Duodenal mucosa (tissue), 2 donors: ENCODE data around the gene AACS.
"Not testable (repeated sequence)": the region's sequence is repeated elsewhere in the genome, so short reads cannot be mapped to it uniquely, and the experiment has no call there.

Source experiments
- H3K27ac ChIP-seq: one replicate; pipeline ENCODE4 v1.7.0; 2013; ENCODE audit warnings: low read depth, low read length
- H3K27me3 ChIP-seq, 2 donors: one replicate each; pipeline ENCODE4 v1.7.0; 2013; ENCODE audit warnings: low read length in 2 of 2, control low read depth in 1 of 2; ENCODE audit not compliant: insufficient read depth in 2 of 2, control insufficient read depth in 1 of 2
- H3K36me3 ChIP-seq, 2 donors: one replicate each; pipeline ENCODE4 v1.7.0; 2013; ENCODE audit warnings: low read length in 2 of 2, control low read depth in 1 of 2; ENCODE audit not compliant: insufficient read depth in 2 of 2, control insufficient read depth in 1 of 2
- H3K4me1 ChIP-seq, 2 donors: one replicate each; pipeline ENCODE4 v1.7.0; 2013; ENCODE audit warnings: low read length in 2 of 2, control low read depth in 1 of 2; ENCODE audit not compliant: insufficient read depth in 2 of 2, control insufficient read depth in 1 of 2
- H3K4me3 ChIP-seq, 2 donors: one replicate each; pipeline ENCODE4 v1.7.0; 2013; ENCODE audit warnings: low read length in 2 of 2, low read depth in 1 of 2
- H3K9ac ChIP-seq, 2 donors: one replicate each; pipeline ENCODE4 v1.7.0; 2013; ENCODE audit warnings: low read length in 2 of 2, low read depth in 1 of 2
- H3K9me3 ChIP-seq, 2 donors: one replicate each; pipeline ENCODE4 v1.7.0; 2013; ENCODE audit warnings: low read length in 2 of 2, control low read depth in 1 of 2; ENCODE audit not compliant: control insufficient read depth in 1 of 2

Gene AACS

DNA sequence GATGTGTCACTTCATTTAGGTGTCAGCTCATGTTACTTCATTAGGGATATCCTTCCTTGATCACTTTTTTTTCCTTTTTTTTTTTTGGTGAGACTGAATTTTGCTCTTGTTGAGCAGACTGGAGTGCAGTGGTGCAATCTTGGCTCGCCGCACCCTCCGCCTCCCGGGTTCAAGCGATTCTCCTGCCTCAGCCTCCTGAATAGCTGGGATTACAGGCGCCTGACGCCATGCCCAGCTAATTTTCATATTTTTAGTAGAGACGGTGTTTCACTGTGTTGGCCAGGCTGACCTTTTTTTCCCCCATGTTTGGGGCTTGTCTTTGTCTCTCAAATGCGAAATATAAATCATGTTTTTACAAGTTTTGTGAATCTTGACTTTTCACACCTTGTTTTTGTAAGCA lies 9.6 kb upstream of the AACS start:
- Histone ChIP-seq H3K27me3 (no peaks in the 10 kb centered on the region), H3K4me1 (no peaks in the 10 kb centered on the region), H3K4me3 (no peak overlapping the region), H3K9ac (no peak overlapping the region), H3K36me3 (no peaks in the 10 kb centered on the region), H3K9me3 (no peaks in the 10 kb centered on the region), H3K27ac (no peak overlapping the region)

DNA sequence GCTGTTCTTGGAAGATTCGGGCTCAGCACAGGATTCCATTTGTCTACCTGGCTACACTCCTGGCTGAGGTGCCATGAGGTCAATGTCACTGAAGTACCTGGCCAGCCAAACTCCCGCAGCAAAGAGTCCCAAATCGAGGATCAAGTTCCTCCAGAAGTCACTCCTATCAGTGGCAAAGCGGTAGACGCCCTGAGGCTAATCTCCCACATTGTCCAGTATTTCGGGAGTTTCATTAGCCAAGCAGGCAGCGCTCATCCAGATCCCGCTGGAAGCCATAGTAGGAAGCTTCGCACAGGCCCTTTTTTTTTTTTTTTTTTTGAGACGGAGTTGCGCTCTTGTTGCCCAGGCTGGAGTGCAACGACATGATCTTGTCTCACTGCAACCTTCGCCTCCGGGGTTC lies 8.9 kb upstream of the AACS start:
- no peaks in the 10 kb centered on the region for H3K27me3 ChIP-seq
- no peak overlapping the region for H3K4me3 ChIP-seq
- H3K9me3 ChIP-seq, result no peaks in the 10 kb centered on the region
- no peak overlapping the region for H3K9ac ChIP-seq
- no peaks in the 10 kb centered on the region for H3K4me1 ChIP-seq
- no peak overlapping the region for H3K27ac ChIP-seq
- no peaks in the 10 kb centered on the region for H3K36me3 ChIP-seq

DNA sequence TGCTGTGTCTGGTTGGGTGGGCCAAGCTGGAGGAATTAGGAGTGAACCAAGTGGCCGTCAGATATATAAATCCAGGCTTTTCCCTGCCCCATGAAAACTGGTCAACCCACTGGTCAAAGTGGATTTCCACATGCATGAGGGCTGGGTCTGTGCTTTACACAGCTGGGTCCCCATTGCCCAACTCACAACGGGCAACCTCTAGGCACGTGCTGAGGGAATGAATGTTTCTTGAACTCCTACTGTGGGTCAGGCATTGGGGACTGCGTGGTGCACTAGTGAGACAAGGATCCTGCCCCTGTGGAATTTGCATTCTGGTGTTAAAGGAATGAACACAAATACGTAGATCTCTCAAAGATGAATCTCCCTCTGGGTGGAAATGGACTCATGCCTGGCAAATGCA lies 7.5 kb upstream of the AACS start:
- Histone ChIP-seq H3K9me3 (no peaks in the 10 kb centered on the region), H3K4me1 (no peaks in the 10 kb centered on the region), H3K9ac (no peak overlapping the region), H3K4me3 (no peak overlapping the region), H3K27ac (no peak overlapping the region), H3K27me3 (no peaks in the 10 kb centered on the region), H3K36me3 (no peaks in the 10 kb centered on the region)

DNA sequence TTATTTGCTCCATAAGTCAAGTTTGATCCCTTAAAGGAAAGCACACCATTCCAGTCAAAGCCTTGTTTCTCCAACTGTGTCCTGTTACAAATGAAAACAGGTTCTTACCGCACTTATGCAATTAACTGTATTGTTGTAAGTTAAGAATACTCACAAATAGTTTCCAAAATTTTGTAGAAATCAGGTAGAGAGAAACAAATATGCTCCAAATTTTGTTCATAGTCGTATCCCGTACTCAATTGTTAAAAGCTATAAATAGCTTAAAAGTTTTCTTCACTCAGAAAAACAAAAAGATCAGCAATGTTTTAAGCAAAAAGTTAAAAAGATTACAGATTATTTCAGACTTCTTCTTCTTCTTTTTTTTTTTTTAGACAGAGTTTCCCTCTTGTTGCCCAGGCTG lies 4.0 kb upstream of the AACS start:
- Histone ChIP-seq H3K36me3 (no peaks in the 10 kb centered on the region), H3K27ac (no peak overlapping the region), H3K9me3 (no peaks in the 10 kb centered on the region), H3K4me3 (no peak overlapping the region), H3K27me3 (no peaks in the 10 kb centered on the region), H3K9ac (no peak overlapping the region), H3K4me1 (peaks cover 5 to 12% of the 10 kb centered on the region in 2 donors)

DNA sequence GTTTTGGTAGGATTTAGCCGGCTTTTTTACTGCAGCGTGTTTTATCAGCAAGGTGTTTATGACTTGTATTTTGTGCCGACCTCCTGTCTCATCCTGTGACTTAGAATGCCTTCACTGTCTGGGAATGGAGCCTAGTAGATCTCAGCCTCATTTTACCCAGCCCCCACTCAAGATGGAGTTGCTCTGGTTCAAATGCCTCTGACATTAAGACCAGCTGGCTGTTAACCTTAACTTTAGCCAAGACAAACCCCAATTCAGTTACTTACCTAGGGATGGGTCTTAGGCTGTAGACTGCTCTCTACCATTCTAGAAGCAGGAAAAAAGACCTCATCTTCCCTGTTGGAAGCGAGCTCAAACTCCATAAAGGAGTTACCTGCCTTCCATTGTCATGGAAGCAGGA lies 1.7 kb upstream of the AACS start:
- peaks cover 5 to 20% of the 10 kb centered on the region in 2 donors for H3K4me1 ChIP-seq
- not testable (repeated sequence) for H3K9ac ChIP-seq, H3K4me3 ChIP-seq, H3K27ac ChIP-seq, H3K27me3 ChIP-seq, H3K9me3 ChIP-seq, H3K36me3 ChIP-seq

DNA sequence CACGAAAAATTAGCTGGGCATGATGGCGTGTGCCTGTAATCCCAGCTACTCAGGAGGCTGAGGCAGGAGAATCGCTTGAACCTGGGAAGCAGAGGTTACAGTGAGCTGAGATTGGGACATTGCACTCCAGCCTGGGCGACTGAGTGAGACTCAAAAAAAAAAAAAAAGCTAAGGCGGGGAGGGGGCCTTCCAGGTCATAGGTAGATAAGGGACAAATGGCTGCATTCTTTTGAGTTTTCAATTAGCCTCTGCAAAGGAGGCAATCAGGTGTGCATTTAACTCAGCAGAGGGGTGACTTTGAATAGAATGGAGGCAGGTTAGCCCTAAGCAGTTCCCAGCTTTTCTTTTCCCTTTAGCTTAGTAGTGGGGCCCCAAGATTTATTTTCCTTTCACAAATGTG lies 743 bp upstream of the AACS start:
- Histone ChIP-seq H3K4me1 (peaks cover 5 to 20% of the 10 kb centered on the region in 2 donors), H3K4me3 (peak overlapping the region; percentile 87 to 89), H3K36me3 (peaks cover 0 to 4% of the 10 kb centered on the region in 2 donors), H3K27ac (no peak overlapping the region), H3K27me3 (no peaks in the 10 kb centered on the region), H3K9ac (peak overlapping the region in 1 of 2 donors; percentile 28), H3K9me3 (no peaks in the 10 kb centered on the region)

DNA sequence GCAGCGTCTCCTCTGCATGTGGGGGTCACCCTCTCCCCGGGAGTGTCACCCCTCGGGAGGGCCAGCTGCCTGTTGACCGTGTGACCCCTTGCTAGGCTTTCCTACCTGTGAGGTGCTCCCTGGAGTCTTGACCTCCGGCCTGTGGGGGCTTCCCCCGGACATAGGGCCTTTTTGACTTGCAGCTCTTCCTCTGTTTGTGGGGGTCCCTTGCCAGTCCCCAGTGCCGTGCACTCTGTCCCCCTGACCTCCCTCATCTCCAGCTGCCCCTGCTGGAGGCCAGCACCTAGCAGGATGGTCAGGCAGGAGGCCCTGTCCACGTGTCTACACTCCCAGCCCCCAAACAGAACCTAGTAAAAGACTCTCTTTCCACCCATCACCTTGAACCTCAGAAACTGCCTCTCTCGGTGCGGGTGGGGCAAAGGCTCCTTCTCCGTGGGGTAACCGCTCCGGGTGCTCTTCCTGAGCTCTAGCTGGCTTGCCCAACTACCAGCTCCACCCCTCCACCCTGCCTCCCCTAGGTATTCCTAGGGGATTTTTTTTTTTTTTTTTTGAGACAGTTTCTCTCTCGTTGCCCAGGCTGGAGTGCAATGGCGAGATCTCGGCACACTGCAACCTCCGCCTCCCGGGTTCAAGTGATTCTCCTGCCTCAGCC lies 810 bp downstream of the AACS start:
- Histone ChIP-seq H3K4me3 (peak overlapping the region; percentile 87 to 89), H3K27ac (no peak overlapping the region), H3K36me3 (peaks cover 2 to 7% of the 10 kb centered on the region in 2 donors), H3K4me1 (peaks cover 5 to 20% of the 10 kb centered on the region in 2 donors), H3K9me3 (no peaks in the 10 kb centered on the region), H3K9ac (peak overlapping the region; percentile 64 to 89), H3K27me3 (no peaks in the 10 kb centered on the region)

DNA sequence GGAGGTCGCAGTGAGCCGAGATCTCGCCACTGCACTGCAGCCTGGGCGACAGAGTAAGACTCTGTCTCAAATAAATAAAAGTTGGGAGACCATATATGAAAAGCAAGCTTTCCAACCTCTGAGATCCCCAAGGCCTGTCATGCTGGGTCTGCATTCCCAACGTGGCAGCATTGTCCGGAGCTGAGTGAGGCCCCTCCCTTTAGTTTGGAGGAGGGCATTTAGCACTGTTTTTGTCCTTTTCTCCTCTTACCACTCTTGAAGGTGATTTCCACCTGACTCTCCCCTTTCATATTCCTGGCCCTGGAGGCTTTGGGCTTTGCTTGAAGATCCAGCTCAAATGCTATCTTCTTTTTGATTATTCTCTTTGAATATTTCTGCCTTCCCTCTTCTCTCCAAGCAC lies 3.2 kb downstream of the AACS start:
- Histone ChIP-seq H3K9ac (no peak overlapping the region), H3K9me3 (no peaks in the 10 kb centered on the region), H3K27ac (no peak overlapping the region), H3K4me3 (no peak overlapping the region), H3K27me3 (no peaks in the 10 kb centered on the region), H3K36me3 (peaks cover 4 to 14% of the 10 kb centered on the region in 2 donors), H3K4me1 (peaks cover 5 to 20% of the 10 kb centered on the region in 2 donors)

DNA sequence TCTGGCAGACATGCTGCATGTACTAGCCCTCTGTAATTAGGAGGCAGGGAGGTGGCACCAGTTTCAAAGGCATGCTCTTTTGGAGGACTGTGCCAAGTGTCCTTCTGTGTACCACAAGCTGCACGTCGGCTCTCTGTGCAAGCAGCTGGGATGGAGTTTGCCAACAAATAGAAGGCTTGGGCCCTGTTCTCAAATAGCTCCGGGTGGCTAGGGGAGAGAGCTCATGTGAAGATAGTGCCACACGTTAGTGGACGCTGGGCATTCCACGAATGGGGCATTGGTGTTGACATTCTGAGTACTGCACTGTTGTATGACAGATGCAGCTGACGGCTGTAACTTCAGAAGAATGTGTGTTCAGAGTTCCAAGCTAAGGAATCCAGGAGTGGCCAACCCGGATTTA lies 4.4 kb downstream of the AACS start:
- Histone ChIP-seq H3K4me3 (no peak overlapping the region), H3K9me3 (no peaks in the 10 kb centered on the region), H3K9ac (no peak overlapping the region), H3K4me1 (peaks cover 5 to 17% of the 10 kb centered on the region in 2 donors), H3K36me3 (peaks cover 4 to 19% of the 10 kb centered on the region in 2 donors), H3K27ac (no peak overlapping the region), H3K27me3 (no peaks in the 10 kb centered on the region)

DNA sequence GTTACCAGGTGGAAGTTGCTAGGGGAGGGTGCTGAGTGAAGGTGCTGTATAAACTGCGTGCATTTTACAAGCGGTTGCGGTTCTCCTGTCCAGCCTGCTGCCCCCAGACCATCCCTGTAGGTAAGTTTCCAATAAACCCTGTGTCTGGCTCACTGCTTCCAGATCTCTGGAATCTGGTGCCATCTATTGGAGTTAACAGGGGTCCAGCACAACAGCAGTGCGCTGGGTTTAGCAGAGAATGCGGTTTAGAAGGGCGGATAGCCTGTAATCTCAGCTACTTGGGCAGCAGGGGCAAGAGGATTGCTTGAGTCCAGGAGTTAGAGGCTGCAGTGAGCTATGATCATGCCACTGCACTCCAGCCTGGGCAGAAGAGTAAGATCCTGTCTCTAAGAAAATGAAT lies 4.9 kb downstream of the AACS start:
- Histone ChIP-seq H3K4me1 (peaks cover 5 to 14% of the 10 kb centered on the region in 2 donors), H3K9ac (no peak overlapping the region), H3K27me3 (no peaks in the 10 kb centered on the region), H3K36me3 (peaks cover 4 to 19% of the 10 kb centered on the region in 2 donors), H3K27ac (no peak overlapping the region), H3K9me3 (no peaks in the 10 kb centered on the region), H3K4me3 (no peak overlapping the region)
